Lower leg skin (tissue), 3 donors: ENCODE measurements around the gene GOLGA6A.

Experiments
- POLR2A ChIP-seq, 2 donors: fragments of 450-650 bp; IDR thresholded peaks; one replicate each; pipeline ENCODE4 v1.6.1; 2016 to 2017; ENCODE audit warnings: antibody characterized with exemption in 2 of 2, mild to moderate bottlenecking in 1 of 2, moderate library complexity in 1 of 2
- TF ChIP-seq, protein P1 (sequence below), 3 donors: fragments of 450-650 bp; IDR thresholded peaks; one replicate each; pipeline ENCODE4 v1.5.1; 2016; ENCODE audit warnings: antibody characterized with exemption in 3 of 3, mild to moderate bottlenecking in 3 of 3, moderate library complexity in 2 of 3

DNA sequence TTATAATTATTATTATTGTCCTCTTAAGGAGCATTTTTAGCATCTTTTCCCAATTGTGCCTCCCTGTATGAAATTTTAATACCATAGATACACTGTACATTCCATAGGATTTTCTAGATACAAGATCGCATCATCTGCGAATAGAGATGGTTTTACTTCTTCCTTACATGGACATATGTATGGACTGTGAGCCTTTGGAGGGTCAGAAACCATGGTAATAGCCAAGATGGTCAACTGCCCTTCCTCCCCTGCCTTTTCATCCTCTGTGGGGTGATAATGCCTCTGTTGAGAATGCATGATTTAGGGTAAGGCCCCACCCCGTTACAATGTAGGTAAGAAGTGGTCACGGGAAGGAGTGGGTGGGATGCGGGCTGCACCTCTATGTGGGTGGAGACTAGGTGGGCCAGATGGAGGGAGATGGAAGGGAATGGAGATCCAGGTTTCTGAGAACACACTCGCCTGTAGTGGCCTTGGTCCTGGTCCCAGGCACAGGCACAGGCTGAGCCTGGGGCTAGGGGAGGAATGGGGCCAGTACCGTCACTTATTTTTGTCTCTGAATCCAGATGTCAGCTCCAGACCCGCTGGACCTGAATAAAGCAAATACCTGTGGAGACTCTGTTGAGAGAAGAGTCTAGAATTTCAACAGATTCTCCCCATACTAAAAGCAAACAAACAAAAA lies 31.7 kb downstream of the GOLGA6A start:
- no peak for TF ChIP-seq POLR2A (IDR thresholded peaks at IDR 0.05)
- TF ChIP-seq, protein P1, sequence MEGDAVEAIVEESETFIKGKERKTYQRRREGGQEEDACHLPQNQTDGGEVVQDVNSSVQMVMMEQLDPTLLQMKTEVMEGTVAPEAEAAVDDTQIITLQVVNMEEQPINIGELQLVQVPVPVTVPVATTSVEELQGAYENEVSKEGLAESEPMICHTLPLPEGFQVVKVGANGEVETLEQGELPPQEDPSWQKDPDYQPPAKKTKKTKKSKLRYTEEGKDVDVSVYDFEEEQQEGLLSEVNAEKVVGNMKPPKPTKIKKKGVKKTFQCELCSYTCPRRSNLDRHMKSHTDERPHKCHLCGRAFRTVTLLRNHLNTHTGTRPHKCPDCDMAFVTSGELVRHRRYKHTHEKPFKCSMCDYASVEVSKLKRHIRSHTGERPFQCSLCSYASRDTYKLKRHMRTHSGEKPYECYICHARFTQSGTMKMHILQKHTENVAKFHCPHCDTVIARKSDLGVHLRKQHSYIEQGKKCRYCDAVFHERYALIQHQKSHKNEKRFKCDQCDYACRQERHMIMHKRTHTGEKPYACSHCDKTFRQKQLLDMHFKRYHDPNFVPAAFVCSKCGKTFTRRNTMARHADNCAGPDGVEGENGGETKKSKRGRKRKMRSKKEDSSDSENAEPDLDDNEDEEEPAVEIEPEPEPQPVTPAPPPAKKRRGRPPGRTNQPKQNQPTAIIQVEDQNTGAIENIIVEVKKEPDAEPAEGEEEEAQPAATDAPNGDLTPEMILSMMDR (IDR thresholded peaks at IDR 0.05), result no peak
